GM23338 (cell line): ENCODE measurements around the gene ENOX1. TPM values are rescaled to one million over a fixed set of nuclear protein-coding genes. Genes with fewer than 3 reads are reported as not detected.

Source experiments
- ATAC-seq: fragments of 200-7000 bp; cut with Tn5 transposase; 3 replicates; pipeline ENCODE4 v1.9.1; 2020
- DNase-seq: peaks from one replicate; pipeline ENCODE4 v3.0.0-alpha.2; 2015; ENCODE audit warnings: low spot score
- H2AFZ ChIP-seq: fragments of 200-600 bp; sonication (generic); 2 replicates; pipeline ENCODE4 v1.8.0; 2016; ENCODE audit warnings: antibody characterized with exemption, mild to moderate bottlenecking, moderate library complexity
- H3F3A ChIP-seq: fragments of 200-600 bp; sonication (generic); replicated peaks from 2 replicates; pipeline ENCODE4 v1.8.0; 2017; ENCODE audit warnings: antibody characterized with exemption, mixed run types, low read depth
- H3K27ac ChIP-seq: fragments of 200-600 bp; sonication (generic); 2 replicates; pipeline ENCODE4 v1.6.1; 2016; ENCODE audit warnings: low read depth
- H3K27me3 ChIP-seq: fragments of 200-600 bp; sonication (generic); 2 replicates; pipeline ENCODE4 v1.8.0; 2016; ENCODE audit warnings: mild to moderate bottlenecking, mixed run types, moderate library complexity; ENCODE audit not compliant: insufficient read depth
- H3K36me3 ChIP-seq: fragments of 200-600 bp; sonication (generic); 2 replicates; pipeline ENCODE4 v1.8.0; 2016; ENCODE audit warnings: mild to moderate bottlenecking; ENCODE audit not compliant: insufficient read depth
- H3K4me1 ChIP-seq: fragments of 200-600 bp; sonication (generic); 2 replicates; pipeline ENCODE4 v1.8.0; 2016; ENCODE audit warnings: mild to moderate bottlenecking, moderate library complexity; ENCODE audit not compliant: insufficient read depth
- H3K4me2 ChIP-seq: fragments of 200-600 bp; sonication (generic); 2 replicates; pipeline ENCODE4 v1.7.1; 2017; ENCODE audit warnings: mixed run types
- H3K4me3 ChIP-seq: fragments of 200-600 bp; sonication (generic); 2 replicates; pipeline ENCODE4 v1.6.1; 2016; ENCODE audit warnings: mixed run types
- H3K79me2 ChIP-seq: fragments of 200-600 bp; sonication (generic); replicated peaks from 2 replicates; pipeline ENCODE4 v1.8.0; 2017; ENCODE audit warnings: mild to moderate bottlenecking; ENCODE audit not compliant: insufficient read depth
- H3K9me2 ChIP-seq: fragments of 200-600 bp; sonication (generic); 2 replicates; pipeline ENCODE4 v1.8.0; 2017; ENCODE audit not compliant: insufficient read depth
- H4K20me1 ChIP-seq: fragments of 200-600 bp; sonication (generic); replicated peaks from 2 replicates; pipeline ENCODE4 v1.8.0; 2017; ENCODE audit warnings: mild to moderate bottlenecking; ENCODE audit not compliant: insufficient read depth
- H3K27ac Mint-ChIP-seq: 2 replicates; pipeline ENCODE4 v1.8.0; 2020; ENCODE audit warnings: inconsistent platforms, mild to moderate bottlenecking, moderate library complexity, mixed read lengths
- H3K27me3 Mint-ChIP-seq: 3 replicates; pipeline ENCODE4 v1.8.0; 2022; ENCODE audit warnings: low read depth, mild to moderate bottlenecking, moderate library complexity, mixed read lengths, inconsistent platforms; ENCODE audit not compliant: insufficient read depth, poor library complexity
- H3K36me3 Mint-ChIP-seq: 3 replicates; pipeline ENCODE4 v1.8.0; 2021; ENCODE audit warnings: low read depth, mild to moderate bottlenecking, inconsistent platforms, moderate library complexity, mixed read lengths
- H3K4me1 Mint-ChIP-seq: 3 replicates; pipeline ENCODE4 v1.8.0; 2020; ENCODE audit warnings: mild to moderate bottlenecking, inconsistent platforms, mixed read lengths
- H3K4me3 Mint-ChIP-seq: 3 replicates; pipeline ENCODE4 v1.8.0; 2021; ENCODE audit warnings: moderate library complexity, mild to moderate bottlenecking, inconsistent platforms, mixed read lengths
- H3K9me3 Mint-ChIP-seq: 3 replicates; pipeline ENCODE4 v1.8.0; 2020; ENCODE audit warnings: moderate library complexity, mild to moderate bottlenecking, inconsistent platforms, mixed read lengths
- CREB1 ChIP-seq: fragments of 250-450 bp; sonication (Bioruptor Pico); IDR thresholded peaks from 2 replicates; pipeline ENCODE4 v1.5.0; 2020; ENCODE audit warnings: low read depth, mild to moderate bottlenecking, moderate library complexity
- CTCF ChIP-seq, 2 experiments: fragments of 200-600 bp in 1 of 2; sonication (generic) in 1 of 2; conservative IDR thresholded peaks; 2 replicates each; pipeline versions ENCODE4 v1.5.1 to v1.6.1; 2016 to 2017; ENCODE audit warnings: antibody characterized with exemption in 2 of 2, low read depth in 2 of 2, mild to moderate bottlenecking in 2 of 2, moderate library complexity in 1 of 2
- ETS1 ChIP-seq: IDR thresholded peaks from 2 replicates; pipeline ENCODE4 v1.6.1; 2016; ENCODE audit warnings: antibody characterized with exemption
- EZH2 ChIP-seq: fragments of 200-600 bp; sonication (generic); IDR thresholded peaks from one replicate; pipeline ENCODE4 v1.8.0; 2017; ENCODE audit warnings: antibody characterized with exemption, mild to moderate bottlenecking, low read depth; ENCODE audit not compliant: unreplicated experiment
- JUNB ChIP-seq: IDR thresholded peaks from one replicate; pipeline ENCODE4 v1.6.1; 2016; ENCODE audit warnings: antibody characterized with exemption; ENCODE audit not compliant: unreplicated experiment
- POLR2AphosphoS5 ChIP-seq: IDR thresholded peaks from 2 replicates; pipeline ENCODE4 v1.6.1; 2016; ENCODE audit warnings: antibody characterized with exemption, low read depth
- ZNF114 ChIP-seq: fragments of 250-450 bp; sonication (Bioruptor Pico); IDR thresholded peaks from 2 replicates; pipeline ENCODE4 v1.5.0; 2020; ENCODE audit warnings: mild to moderate bottlenecking, moderate library complexity
- ZNF462 ChIP-seq: fragments of 250-450 bp; sonication (Bioruptor Pico); IDR thresholded peaks from 2 replicates; pipeline ENCODE4 v1.5.0; 2020; ENCODE audit warnings: mild to moderate bottlenecking, moderate library complexity
- polyA plus RNA-seq: library from polyadenylated mRNA; unstranded; fragments of >200 nt; fragmentation: Nextera tagmentation; extraction: Ambion mirVana; gene quantifications from 2 replicates; pipeline ENCODE4 v1.2.1, GENCODE V29; 2016
- total RNA-seq: library from RNA; depleted of rRNA; stranded (reverse); fragments of >200 nt; shearing (Covaris generic); gene quantifications from 2 replicates; pipeline ENCODE4 v1.2.3, GENCODE V29; 2014

The ENOX1 gene
- total and polyA plus RNA-seq, 2 experiments from 2014 or later = 0.66 to 0.81 TPM

- peaks cover 10% of the 10 kb centered on the region for H3K4me1 ChIP-seq
- H3K4me1 Mint-ChIP-seq = peaks cover 14% of the 10 kb centered on the region
- H3K9me2 ChIP-seq = no peaks in the 10 kb centered on the region
- H2AFZ ChIP-seq = no peak overlapping the region
- H3K27me3 Mint-ChIP-seq = peaks cover 56% of the 10 kb centered on the region
- H3K27ac ChIP-seq = no peak overlapping the region
- H3K27me3 ChIP-seq = peaks cover 85% of the 10 kb centered on the region
- no peak overlapping the region for H3K4me2 ChIP-seq
- H3F3A ChIP-seq = no peaks in the 10 kb centered on the region
- ATAC-seq = peak; percentile 88
- H3K79me2 ChIP-seq = no peaks in the 10 kb centered on the region
- no peak overlapping the region for H3K4me3 ChIP-seq
- H3K36me3 ChIP-seq = no peaks in the 10 kb centered on the region
- H4K20me1 ChIP-seq = peaks cover 10% of the 10 kb centered on the region
- H3K4me3 Mint-ChIP-seq = no peak overlapping the region
- peak; percentile 81 for DNase-seq
- no peaks in the 10 kb centered on the region for H3K36me3 Mint-ChIP-seq
- no peak overlapping the region for H3K27ac Mint-ChIP-seq
- TF ChIP-seq EZH2 = no peak
- TF ChIP-seq JUNB = no peak
- peak; percentile 51 for TF ChIP-seq POLR2AphosphoS5
- no peak for TF ChIP-seq CTCF (conservative IDR thresholded peaks at IDR 0.05; ENCODE audit: low read depth in 2 of 2)
- TF ChIP-seq ZNF114 (CRISPR knock-in tag) = no peak
- no peak for TF ChIP-seq ETS1
- 0 out of 2 replicates have a peak, but pooled peaks have one; percentile 40 for TF ChIP-seq ZNF462 (CRISPR knock-in tag)
- 0 out of 2 replicates have a peak, but pooled peaks have one; percentile 11 for TF ChIP-seq CREB1 (CRISPR knock-in tag)
- H3K9me3 Mint-ChIP-seq = no peaks in the 10 kb centered on the region
These were observed 6.1 kb downstream of the ENOX1 start for GRCh38 chr13:43780666-43781065.
